Ishikawa (cell line): ENCODE results near the gene AXIN2.

Experiments used
- CEBPB ChIP-seq: IDR thresholded peaks from 2 replicates; pipeline ENCODE4 v1.6.1; 2012
- EGR1 ChIP-seq: IDR thresholded peaks from 2 replicates; pipeline ENCODE4 v1.6.1; 2012
- EP300 ChIP-seq: IDR thresholded peaks from 2 replicates; pipeline ENCODE4 v1.6.1; 2012; ENCODE audit warnings: borderline replicate concordance
- FOXM1 ChIP-seq: IDR thresholded peaks from 2 replicates; pipeline ENCODE4 v1.6.1; 2012; ENCODE audit warnings: low read depth, borderline replicate concordance
- TAF1 ChIP-seq: IDR thresholded peaks from 2 replicates; pipeline ENCODE4 v1.6.1; 2012; ENCODE audit warnings: low read depth, mild to moderate bottlenecking
- TEAD4 ChIP-seq: IDR thresholded peaks from 2 replicates; pipeline ENCODE4 v1.6.1; 2012
- YY1 ChIP-seq: IDR thresholded peaks from 2 replicates; pipeline ENCODE4 v1.6.1; 2012; ENCODE audit warnings: low read depth
- TF ChIP-seq, protein P1 (sequence below): IDR thresholded peaks from 2 replicates; pipeline ENCODE4 v1.6.1; 2012
- TF ChIP-seq, protein P2 (sequence below): IDR thresholded peaks from 2 replicates; pipeline ENCODE4 v1.6.1; 2012; ENCODE audit warnings: low read depth, mild to moderate bottlenecking

DNA sequence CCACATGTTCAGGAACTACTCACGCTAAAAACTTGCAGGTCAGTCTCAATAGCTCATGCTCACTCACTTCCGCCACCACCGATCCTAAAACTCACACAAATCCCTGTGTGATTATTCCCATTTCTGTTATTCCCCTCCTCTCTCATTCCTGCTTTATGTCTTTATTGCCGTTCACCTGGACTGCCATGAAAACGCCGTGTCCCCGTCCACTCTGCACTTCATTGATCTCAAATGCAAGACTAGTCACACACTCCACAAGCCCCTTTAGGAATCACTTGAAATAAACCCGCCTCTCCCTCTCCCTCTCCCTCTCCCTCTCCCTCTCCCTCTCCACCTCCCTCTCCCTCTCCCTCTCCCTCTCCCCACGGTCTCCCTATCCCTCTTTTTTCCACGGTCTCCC lies 78.0 kb downstream of the AXIN2 start:
- TF ChIP-seq CEBPB (no peak), YY1 (no peak), TAF1 (no peak), FOXM1 (no peak), EGR1 (no peak), TEAD4 (no peak), EP300 (no peak)
- TF ChIP-seq, protein P1, sequence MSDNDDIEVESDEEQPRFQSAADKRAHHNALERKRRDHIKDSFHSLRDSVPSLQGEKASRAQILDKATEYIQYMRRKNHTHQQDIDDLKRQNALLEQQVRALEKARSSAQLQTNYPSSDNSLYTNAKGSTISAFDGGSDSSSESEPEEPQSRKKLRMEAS = no peak
- TF ChIP-seq, protein P2, sequence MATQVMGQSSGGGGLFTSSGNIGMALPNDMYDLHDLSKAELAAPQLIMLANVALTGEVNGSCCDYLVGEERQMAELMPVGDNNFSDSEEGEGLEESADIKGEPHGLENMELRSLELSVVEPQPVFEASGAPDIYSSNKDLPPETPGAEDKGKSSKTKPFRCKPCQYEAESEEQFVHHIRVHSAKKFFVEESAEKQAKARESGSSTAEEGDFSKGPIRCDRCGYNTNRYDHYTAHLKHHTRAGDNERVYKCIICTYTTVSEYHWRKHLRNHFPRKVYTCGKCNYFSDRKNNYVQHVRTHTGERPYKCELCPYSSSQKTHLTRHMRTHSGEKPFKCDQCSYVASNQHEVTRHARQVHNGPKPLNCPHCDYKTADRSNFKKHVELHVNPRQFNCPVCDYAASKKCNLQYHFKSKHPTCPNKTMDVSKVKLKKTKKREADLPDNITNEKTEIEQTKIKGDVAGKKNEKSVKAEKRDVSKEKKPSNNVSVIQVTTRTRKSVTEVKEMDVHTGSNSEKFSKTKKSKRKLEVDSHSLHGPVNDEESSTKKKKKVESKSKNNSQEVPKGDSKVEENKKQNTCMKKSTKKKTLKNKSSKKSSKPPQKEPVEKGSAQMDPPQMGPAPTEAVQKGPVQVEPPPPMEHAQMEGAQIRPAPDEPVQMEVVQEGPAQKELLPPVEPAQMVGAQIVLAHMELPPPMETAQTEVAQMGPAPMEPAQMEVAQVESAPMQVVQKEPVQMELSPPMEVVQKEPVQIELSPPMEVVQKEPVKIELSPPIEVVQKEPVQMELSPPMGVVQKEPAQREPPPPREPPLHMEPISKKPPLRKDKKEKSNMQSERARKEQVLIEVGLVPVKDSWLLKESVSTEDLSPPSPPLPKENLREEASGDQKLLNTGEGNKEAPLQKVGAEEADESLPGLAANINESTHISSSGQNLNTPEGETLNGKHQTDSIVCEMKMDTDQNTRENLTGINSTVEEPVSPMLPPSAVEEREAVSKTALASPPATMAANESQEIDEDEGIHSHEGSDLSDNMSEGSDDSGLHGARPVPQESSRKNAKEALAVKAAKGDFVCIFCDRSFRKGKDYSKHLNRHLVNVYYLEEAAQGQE = no peak
